Dermis blood vessel endothelial cell (primary cell): Measurements from ENCODE around the gene C1QTNF6. TPM values are rescaled to one million over a fixed set of nuclear protein-coding genes. Genes with fewer than 3 reads are reported as not detected.

Source experiments
- DNase-seq: peaks from one replicate; pipeline ENCODE4 v3.0.0; 2010
- total RNA-seq: library from RNA; depleted of rRNA; stranded (reverse); fragments of >200 nt; gene quantifications from 2 replicates; pipeline ENCODE4 v1.2.3, GENCODE V29; 2014

Gene C1QTNF6
- total RNA-seq, 1 donor from 2014 or later, result 3.1 TPM

DNA sequence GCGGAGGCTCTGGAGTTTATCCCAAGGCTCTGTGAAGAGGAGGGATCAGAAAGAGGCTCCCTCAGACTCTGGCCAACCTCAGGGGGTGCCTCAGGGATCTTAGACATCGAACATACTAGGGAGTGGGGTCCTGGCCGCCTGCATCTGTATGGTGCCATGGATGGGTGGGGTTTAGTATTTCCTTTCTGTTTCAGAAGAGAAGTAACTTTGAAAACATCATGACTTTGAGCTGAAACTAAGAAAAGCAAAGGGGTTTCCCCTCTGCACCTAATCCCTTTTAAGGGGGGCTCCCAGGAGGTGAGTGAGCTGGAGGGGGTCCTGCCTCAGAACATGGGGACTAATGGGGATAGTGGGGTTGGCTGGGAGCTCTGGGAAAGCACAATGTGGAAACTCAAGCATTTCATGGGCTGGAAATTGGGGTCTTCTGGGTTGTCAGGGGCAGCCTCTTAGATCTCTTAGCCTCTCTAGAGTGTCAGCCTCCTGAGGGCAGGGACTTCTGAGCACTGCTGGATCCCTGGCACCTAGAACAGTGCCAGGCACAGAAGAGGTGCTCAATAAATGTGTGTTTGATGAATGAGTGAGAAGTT is 36.0 kb upstream of the C1QTNF6 start:
- no peak for DNase-seq

DNA sequence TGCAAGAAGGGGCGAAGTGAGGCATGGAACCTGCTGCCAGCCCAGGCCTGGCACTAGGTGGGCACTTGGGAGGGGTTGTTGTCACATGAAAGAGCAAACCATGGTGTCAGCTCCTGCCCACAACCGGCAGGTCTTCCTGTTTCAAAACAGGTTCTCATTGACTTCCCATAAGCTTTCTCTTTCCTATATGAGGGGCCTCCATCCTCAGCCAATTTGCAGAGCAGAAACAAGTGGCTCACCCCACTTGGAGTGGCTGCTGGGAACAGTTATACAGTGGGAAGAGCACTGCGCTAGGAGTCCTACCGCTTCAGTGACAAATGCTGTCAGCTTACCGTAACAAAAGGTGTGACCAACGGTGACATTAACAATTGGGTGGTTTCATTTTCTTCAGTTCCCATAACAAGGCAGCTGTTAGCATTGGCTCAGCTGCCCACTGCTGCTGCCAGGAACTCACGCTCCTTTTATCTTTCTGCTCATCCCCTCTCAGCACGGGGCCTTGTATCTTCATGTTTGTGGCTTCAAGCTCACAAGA is 34.5 kb upstream of the C1QTNF6 start:
- no peak for DNase-seq

DNA sequence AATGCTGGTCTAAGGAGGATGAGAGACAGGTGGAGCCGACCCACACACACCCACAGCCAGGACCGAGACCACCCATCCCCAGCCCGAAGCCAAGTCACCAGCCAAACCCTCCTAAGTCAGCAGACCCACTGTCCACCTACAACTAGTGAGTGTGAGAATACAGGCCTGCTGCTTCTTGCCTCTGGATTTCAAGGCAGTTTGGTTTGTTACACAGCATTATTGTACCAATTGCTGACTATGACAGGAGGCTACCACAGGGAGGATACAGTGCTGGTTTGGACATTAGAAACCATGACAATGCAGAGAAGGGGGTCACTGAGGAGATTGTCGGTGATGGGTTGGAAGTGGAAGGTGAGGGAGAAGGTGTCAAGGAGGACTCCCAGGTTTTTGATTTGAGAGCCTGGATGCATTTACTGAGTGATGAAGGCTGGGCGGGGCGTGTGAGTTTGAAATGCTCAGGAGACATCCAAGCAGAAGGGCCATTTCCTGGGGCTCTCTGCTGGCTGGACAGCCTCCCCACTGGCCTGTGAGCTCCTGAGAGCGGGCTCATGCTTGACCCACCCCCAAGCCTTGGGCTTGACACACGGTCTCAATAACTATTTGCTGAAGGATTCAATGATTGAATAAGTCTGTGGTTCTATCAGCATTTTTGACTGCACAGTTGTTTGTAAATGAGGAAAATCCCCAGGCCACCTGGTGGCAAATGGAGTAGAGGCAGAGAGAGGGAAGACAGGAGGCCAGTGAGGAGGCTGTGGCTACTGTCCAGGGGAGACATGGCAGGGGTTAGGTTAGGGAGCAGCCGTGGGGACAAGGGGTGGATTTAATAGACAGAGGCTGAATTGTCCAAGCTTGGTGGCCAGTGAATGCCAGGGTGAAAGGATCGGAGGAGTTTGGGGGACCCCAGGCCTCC is 33.6 kb upstream of the C1QTNF6 start:
- DNase-seq, result no peak

DNA sequence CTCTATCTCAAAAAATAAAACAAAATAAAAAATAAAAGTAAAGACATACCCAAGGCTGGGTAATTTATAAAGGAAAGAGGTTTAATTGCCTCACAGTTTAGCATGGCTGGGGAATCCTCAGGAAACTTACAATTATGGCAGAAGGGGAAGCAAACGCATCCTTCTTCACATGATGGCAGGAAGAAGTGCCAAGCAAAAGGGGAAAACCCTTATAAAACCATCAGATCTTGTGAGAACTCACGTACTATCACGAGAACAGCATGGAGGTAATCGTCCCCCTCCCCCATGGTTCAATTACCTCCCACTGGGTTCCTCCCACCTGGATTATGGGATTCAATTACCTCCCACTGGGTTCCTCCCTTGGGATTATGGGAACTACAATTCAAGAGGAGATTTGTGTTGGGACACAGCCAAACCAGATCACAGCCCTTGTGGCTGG is 32.5 kb upstream of the C1QTNF6 start:
- DNase-seq, result no peak

DNA sequence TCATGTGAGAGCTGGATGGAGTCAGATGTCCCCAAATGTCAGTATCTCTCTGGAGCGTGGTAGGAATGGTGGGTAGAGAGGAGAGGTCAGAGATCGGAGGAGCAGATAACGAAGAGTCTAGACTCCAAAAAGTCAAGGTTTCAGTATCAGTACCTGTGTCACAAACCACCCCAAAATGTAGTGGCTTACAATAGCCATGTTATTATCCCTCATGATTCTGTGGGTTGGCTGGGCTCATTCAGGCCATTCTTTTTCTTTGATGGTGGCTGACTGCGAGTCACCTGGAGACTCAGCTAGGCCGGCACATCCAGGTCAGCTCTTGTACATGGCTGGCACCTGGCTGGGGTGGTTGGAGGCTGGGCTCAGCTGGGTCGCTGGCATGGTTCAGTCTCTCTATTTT is 31.5 kb upstream of the C1QTNF6 start:
- no peak for DNase-seq

DNA sequence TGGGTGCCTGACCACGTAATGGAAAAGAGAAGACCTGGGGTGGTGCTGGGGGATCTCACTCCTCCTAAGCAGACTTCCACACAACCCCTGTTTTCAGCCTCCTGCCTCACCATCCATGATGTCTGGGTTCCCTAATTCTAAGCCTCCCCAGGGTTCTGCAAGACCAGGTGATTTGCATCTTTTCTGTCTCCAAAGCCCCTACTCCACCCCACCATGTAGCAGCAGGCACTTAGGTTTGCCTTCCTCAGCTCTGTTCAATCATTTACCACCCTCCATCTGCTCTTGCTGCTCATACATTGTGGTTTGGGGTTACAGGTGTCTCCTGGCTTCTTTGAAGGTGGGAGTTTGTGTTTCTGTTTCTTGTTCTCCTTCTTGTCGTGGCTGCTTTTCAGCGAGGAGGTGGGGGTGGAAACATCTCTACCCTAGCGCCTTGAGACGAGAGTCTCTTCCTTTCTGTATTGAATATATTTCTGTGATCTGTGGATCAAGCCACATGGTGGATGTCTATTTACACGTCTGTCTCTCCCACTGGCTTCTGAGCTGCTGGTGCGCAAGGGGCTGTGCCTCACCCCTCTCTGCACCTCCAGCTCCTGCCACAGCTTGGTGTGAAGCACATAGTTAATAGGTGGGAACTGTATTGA is 30.8 kb upstream of the C1QTNF6 start:
- no peak for DNase-seq

DNA sequence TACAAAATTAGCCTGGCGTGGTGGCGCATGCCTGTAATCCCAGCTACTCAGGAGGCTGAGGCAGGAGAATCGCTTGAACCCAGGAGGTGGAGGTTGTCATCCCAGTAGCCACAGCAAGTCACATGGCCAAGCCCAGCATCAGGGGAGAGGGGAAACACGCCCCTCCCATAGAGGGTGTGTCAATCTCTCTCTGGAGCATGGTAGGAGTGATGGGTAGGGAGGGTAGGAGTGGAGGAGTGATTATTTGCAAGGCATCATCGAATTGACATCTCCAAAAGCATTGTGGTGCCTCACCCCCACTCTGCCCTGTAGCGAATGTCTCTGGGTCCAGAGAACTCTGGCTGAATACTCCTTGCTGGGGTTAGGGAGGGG is 30.3 kb upstream of the C1QTNF6 start:
- no peak for DNase-seq

DNA sequence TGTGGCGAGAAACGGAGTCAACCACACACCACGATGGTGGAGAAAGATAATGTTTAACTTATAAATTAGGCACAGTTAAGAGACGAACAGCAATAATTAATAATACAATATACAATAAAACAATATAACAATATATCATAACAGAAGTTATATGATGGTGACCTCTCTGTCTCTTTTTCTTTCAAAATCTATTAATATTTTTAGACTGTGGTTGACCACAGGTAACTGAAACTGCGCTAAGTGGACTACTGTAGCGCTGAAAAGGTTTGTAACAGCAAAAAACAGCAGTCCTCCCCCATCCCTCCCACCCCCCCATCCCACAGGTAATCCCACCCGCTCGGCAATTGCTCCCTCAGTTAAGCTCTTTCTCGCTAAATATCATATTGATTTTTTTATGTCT is 27.8 kb upstream of the C1QTNF6 start:
- no peak for DNase-seq

DNA sequence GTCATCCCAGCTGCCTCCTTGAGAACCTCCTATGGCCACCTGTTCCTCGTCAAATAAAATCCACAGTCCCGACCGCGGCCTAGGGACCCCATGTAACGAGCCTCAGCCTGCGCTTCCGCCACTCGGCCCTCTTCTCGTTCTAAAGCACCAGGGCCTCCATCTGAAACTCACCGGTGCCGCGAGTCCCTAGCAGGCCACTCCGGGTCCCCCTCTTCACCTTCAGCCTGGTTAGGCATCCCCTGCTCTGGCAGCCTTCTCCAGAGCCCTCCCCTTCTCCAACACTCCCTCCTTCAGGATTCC is 26.6 kb upstream of the C1QTNF6 start:
- DNase-seq, result no peak

DNA sequence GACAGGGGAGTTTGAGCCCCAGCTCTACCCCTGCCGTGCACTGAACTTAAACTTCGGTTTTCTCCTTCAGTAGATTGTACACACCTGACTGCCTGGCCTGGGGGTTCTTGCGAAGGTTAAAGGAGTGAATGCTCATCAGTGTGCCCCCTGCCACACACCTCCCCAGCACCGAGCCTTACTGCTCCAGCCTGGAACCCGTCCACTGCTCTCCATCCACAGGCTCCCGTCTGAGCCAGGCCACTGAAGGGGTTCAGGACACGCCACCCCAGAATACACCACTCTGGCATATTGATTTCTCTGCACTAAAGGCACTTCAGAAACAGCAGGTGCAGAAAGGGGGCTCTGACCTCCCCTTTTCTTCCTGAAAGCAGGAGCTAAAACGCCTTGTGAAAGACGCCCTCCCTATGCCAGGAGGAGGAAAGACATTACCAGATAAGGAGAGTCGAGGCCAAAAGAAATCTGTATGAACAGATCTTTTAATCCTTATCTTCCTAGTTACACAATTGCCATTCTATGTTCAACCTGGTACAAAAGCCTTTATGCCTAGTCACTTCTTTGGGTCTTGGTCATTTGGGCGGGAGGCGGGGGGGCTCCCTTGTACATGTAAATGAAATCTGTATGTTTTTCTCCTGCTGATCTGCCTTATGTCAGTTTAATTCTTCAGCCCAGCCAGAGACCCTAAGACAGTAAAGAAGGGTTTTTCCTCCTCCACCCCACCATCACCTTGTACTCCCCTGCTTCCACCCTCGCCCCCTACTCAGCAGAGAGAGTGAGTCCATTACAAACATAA is 26.1 kb upstream of the C1QTNF6 start:
- no peak for DNase-seq

DNA sequence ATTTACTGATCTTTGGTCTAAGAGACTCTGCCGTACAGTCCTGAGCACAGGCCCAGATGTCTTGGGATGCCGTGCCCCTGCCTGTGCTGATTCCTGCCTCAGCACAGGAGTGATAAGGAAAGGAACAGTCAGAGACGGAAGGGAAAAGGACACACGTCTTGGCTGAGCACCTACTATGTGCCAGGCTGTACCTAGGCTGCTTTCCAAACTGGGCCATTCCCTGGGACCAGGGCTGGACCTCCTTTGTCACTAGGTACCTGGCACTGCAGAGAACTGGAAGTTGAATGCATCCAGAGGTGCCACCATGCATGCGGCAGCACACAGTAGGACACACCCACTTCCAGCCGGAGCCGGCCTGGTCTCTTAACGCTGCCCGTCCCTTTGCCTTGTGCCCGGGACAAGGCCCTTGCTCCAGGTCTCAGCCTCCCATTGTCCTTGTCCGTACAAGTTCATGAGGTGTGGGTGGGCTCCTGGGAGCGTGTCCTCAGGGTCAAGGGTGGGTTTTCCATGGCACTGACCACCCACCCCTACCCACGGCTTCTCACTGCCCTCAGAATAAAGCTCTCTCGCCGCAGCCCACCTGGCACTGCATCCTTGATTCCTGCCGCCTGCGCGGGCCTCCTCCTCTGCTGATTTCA is 25.3 kb upstream of the C1QTNF6 start:
- DNase-seq, result no peak

DNA sequence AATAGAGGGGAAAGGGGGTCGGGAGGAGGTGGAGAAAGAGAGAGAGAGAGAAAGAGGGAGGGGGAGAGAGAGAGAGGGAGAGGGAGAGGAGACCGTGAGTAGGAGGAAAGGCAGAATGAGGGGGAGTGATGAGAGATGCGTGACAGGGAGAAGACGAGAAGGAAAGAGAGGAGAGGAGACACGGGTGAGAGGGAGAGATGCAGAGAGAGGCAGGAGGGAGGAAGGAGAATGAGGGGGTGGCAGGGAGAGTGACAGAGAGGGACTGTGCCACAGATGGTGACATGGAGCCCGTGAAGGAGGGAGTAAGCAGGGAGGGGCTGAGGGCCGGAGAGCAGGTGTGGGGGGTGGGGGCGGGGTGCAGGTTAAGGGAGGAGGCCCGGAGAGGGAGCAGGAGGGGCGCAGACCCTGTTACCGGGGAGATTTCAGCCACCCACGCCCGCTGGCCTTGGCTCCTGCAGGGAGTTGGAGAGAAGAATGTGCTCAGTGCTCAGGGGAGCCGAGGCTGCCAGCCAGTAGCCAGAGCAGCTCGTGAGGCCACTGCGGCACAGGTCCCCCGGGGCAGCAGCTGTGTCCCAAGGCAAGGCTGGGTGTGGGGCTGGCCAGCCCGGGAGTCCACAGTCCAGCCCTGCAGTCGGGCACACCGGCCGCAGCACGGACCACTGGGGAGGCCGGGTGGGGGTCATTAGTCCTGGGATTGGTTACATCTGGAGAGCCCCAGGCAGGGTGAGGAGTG is 24.3 kb upstream of the C1QTNF6 start, which contains the start of gene SSTR3:
TSS of gene SSTR3 (minus strand) at position 304 of the 733 bp plus-strand sequence. CDS start 4,674 bp downstream, outside the sequence.
- DNase-seq, result no peak

DNA sequence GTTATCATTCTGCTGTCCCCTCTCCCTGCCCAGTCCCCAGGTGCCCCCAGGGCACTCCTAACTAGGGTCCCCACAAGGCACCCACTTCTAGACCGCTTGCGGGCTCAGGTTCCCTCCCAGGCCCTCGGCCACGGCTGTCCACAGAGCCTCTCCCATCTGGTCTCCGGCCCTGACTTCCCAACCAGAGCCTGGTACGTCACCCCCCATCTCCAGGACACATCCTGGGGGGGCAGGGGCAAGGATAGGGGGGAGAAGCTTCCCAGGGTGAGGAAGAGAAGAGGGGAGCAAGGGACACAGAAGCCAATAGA is 23.8 kb upstream of the C1QTNF6 start:
- DNase-seq, result no peak

DNA sequence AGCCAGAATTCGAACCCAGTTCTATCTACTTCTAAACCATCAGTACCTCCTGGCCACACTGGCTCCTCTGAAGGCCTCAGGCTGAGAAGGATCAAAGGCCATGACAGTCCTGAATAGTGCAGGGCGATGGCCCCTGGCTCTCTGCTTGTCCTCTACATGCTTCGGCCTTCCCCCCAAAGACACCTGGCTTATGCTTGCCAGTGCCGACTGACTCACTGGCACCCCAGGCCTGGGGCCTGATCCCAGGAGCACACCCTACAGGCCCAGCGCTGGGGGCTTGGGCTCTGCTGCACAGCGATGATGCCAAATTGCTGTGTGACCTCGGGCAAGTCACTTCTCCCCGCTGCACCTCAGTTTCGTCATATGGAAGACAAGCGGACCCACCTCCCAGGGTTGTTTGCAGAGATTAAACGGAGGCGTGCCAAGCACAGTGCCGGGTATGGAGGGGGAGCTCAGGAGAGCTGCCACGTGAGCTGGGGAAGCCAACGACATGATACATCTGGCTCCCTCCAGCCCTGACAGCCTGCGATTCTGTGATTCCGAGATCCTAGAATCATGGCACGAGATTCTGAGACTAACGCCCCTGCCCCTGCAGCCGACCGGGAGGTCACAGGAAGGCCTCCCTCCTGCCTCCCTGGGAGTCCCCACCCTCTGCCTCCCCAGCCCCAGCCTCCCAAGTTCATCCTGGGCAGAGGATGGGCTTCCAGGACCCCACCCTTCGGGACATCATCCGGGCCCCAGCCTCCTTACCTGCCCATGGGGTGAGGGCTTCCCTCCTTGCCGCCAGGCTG is 23.2 kb upstream of the C1QTNF6 start:
- DNase-seq, result no peak

DNA sequence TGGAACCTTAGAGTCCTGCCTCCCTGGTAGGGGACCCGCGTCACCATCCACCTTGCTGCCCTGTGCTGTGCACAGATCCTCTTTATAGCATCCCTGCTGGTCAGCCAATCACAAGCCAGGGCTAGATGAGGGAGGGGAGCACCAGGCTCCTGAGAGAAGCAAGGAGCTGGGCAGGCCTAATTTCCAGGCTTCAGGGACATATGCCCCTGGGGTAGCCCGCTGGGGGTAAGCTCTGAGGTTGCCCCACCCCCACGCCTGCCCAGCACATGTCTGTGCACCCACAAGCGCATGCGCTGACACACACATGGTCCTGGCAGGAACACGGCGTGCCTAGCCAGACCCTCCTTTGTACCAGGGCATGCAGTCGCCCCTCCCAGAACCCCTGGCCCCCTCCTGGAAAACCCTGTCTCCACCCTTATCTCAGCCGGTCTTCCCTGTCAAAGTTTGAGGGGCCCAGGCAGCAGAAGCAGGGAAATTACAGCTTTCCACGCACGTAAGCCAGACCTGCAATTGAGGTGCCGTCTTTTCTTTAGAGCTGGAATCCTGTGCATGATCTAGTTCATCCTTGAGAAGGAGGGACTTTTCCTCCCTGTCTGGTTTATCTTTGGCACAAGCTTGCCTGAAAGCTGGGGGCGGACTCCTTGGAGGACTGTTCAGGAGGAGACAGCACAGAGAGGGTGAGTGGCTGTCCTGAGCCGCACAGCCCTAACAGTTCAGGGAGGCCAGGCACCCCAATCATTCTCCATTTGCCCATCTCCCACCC is 22.2 kb upstream of the C1QTNF6 start:
- DNase-seq, result no peak

DNA sequence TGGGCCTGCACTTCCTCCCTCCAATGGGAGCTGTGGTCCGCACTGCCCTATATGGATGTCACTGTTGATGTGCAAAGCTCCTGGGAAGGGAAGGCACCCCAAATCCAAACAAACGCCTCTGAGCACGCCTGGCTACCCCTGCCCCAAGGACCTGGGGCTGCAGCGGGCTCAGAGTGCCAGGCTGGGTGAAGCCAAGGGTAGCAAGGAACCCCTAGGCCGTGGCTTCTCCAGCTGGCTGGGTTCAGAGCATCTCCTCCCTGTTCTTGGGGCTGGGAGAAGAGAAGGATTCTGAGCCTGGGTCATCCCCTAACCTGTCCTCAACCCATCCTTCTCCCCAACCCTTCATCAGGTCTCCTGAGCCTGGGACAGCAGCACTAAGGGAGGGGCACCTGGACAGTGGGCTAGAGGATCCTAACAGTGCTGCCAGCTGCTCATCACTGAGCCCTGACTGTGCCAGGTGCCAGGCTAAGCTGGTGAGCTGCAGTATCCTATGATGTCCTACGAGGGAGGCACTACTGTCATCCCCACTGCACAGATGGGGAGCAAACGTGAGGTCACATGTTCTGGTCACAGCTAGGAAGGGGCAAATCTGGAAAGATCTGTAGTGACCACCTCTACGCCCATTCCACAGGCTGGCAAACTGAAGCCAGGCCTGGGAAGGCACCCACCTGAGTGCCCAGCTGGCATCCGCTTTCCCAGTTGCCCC is 21.2 kb upstream of the C1QTNF6 start:
- DNase-seq, result no peak

DNA sequence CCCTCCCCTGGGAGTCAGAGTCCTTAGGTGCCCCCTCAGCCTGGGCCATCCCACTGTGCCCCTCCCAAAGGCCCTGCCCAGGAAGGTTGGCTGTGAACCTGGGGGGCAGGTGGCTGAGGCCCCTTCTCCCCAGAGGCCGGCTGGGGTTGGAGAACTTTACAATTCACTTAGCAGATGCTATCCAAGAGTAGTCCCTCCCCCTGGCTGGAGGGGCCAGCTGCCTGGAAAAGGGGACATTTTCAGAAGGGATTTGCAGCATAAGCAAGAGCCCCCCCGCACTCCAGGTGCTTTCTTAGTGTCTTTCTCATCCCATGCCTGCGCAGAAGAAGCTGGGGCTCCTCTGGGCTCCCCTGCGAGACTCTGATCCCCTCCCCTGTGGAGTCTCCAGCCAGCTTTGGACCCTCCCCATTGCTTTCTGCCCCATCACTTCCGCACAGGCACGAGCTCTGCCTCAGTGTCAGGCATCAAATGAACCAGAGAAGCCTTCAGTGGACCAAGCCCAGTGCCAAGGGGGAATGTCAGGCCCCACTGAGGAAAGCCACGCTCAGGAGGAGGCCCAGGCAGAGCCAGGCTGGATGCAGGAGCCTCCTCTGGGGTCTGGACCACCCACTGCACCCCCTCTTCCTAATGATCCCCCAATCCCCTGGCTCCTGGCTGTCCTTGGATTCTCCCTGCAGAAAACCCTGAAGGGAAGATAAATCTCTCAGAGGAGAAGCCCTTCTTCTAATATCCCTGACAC is 20.5 kb upstream of the C1QTNF6 start:
- DNase-seq, result no peak

DNA sequence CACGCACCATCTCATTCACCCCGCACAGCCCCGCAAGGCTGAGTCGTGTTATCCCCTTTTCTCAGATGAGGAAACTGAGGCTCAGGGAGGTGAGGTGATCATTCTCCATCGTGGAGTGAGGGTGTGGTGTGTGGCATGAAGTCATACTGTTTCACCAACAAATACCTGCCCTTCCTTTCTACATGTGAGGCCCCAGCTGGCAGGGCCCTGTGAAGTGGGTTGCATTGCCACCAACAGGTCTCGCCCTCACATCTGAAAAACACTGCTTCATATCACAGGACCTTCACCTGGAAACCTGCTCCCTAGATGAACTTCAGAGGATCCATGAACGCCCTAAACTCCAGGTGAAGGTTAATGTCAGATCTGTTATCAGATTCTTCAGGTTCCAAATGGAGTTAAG is 19.9 kb upstream of the C1QTNF6 start:
- DNase-seq, result no peak
